Activated gamma-delta T cell treated with Interleukin-2 at 50 U/mL for 16 hours (primary cell): Measurements from ENCODE around the gene HSPA1B.
"Not testable (repeated sequence)": the region's sequence is repeated elsewhere in the genome, so short reads cannot be mapped to it uniquely, and the experiment has no call there.

Experiments used
- DNase-seq: peaks from one replicate; pipeline ENCODE4 v3.0.0-alpha.2; 2020

HSPA1B gene

GRCh38 chr6:31799781-31800180, 27.8 kb upstream of the HSPA1B start:
- DNase-seq = no peak

- not testable (repeated sequence) for DNase-seq
Measured at GRCh38 chr6:31801031-31801927, 26.3 kb upstream of the HSPA1B start.

- DNase-seq = no peak
Measured at GRCh38 chr6:31805939-31806469, 21.5 kb upstream of the HSPA1B start.

- peak; percentile 95 for DNase-seq
Measured at GRCh38 chr6:31806470-31807272, 20.9 kb upstream of the HSPA1B start, which contains the start of gene LSM2. LSM2 (minus strand) TSS chr6:31806966; CDS start chr6:31806757, 209 bp downstream.

- DNase-seq = not testable (repeated sequence)
Measured at GRCh38 chr6:31808599-31808998, 18.9 kb upstream of the HSPA1B start.

GRCh38 chr6:31811645-31812044, 15.9 kb upstream of the HSPA1B start:
- DNase-seq = no peak

- DNase-seq = no peak
Measured at GRCh38 chr6:31813465-31813849, 14.1 kb upstream of the HSPA1B start.

- peak; percentile 59 for DNase-seq
Measured at GRCh38 chr6:31814677-31815024, 12.9 kb upstream of the HSPA1B start.

GRCh38 chr6:31815025-31815838, 12.3 kb upstream of the HSPA1B start, which contains the start of the genes HSPA1A and HSPA1L:
HSPA1A (plus strand) TSS chr6:31815543; CDS start chr6:31815757, 214 bp downstream.
HSPA1L (minus strand) TSS chr6:31815283; CDS start chr6:31811972, 3,311 bp downstream.
- DNase-seq = peak; percentile 51

- DNase-seq = peak; percentile 22
Measured at GRCh38 chr6:31817133-31817928, 10.2 kb upstream of the HSPA1B start.

GRCh38 chr6:31817929-31818511, 9.5 kb upstream of the HSPA1B start:
- DNase-seq = not testable (repeated sequence)

- DNase-seq = no peak
Measured at GRCh38 chr6:31819871-31820299, 7.7 kb upstream of the HSPA1B start.

GRCh38 chr6:31820399-31820798, 7.1 kb upstream of the HSPA1B start:
- not testable (repeated sequence) for DNase-seq

GRCh38 chr6:31821301-31822035, 6.1 kb upstream of the HSPA1B start:
- peak; percentile 34 for DNase-seq

- peak; percentile 56 for DNase-seq
Measured at GRCh38 chr6:31822036-31822821, 5.3 kb upstream of the HSPA1B start.

- DNase-seq = not testable (repeated sequence)
Measured at GRCh38 chr6:31823592-31824196, 3.8 kb upstream of the HSPA1B start.

- no peak for DNase-seq
Measured at GRCh38 chr6:31825553-31825952, 2.0 kb upstream of the HSPA1B start.

- peak; percentile 23 for DNase-seq
Measured at GRCh38 chr6:31826793-31827285, 699 bp upstream of the HSPA1B start.
